GM12878 (cell line): Measurements from ENCODE around the gene EFNA3. TPM values are rescaled to one million over a fixed set of nuclear protein-coding genes. Genes with fewer than 3 reads are reported as not detected.
A peak's percentile ranks its signal among the peaks of the same experiment; 100 is the strongest.

Experiments used
- ATAC-seq: fragments of 200-7000 bp; cut with Tn5 transposase; 3 replicates; pipeline ENCODE4 v1.9.1; 2020; ENCODE audit warnings: mild to moderate bottlenecking, moderate library complexity
- BruUV-seq: library from RNA; stranded (reverse); fragments of 400-500 nt; replicated peaks from 2 replicates; lab custom pipeline; 2021; lab: Mats Ljungman, UMichigan
- CTCF ChIA-PET: fragments of 300-600 bp; sonication (Branson Sonifier 250); formaldehyde crosslinking; extraction: SDS; loops from one replicate; lab custom pipeline; 2021; ENCODE audit warnings: inconsistent platforms; lab: Yijun Ruan, JAX
- POLR2A ChIA-PET: fragments of 350-600 bp; formaldehyde crosslinking; extraction: SDS; loops from one replicate; lab custom pipeline; 2021; ENCODE audit warnings: inconsistent platforms; lab: Charles Lee
- RAD21 ChIA-PET: fragments of 300-600 bp; sonication (Branson Sonifier 250); formaldehyde crosslinking; loops from one replicate; lab custom pipeline; 2023; ENCODE audit warnings: antibody characterized with exemption; ENCODE audit not compliant: unreplicated experiment; lab: Charles Lee
- SMC1A ChIA-PET: fragments of 300-600 bp; sonication (Branson Sonifier 250); formaldehyde crosslinking; loops from one replicate; lab custom pipeline; 2023; ENCODE audit not compliant: unreplicated experiment, uncharacterized antibody; lab: Charles Lee
- DNase-seq: peaks from one replicate; pipeline ENCODE4 v3.0.0-alpha.2; 2011; ENCODE audit warnings: low read depth, low spot score
- FAIRE-seq: peaks from 3 replicates; lab custom pipeline; 2011; peaks lifted over from hg19 to GRCh38; lab: Jason Lieb, UNC
- H2AFZ ChIP-seq: 2 replicates; pipeline ENCODE4 v1.6.0; 2011; ENCODE audit warnings: low read depth, low read length, control low read depth; ENCODE audit not compliant: control insufficient read depth
- H3K27ac ChIP-seq: 2 replicates; pipeline ENCODE4 v1.5.1; 2011; ENCODE audit warnings: control low read depth; ENCODE audit not compliant: control insufficient read depth, insufficient read depth
- H3K27me3 ChIP-seq, 2 experiments: replicated peaks in 1 of 2; 2 replicates each; pipeline versions ENCODE4 v1.6.0 to v1.6.1; 2011; ENCODE audit warnings: low read length in 1 of 2; ENCODE audit not compliant: control insufficient read depth in 2 of 2, insufficient read depth in 2 of 2
- H3K36me3 ChIP-seq, 2 experiments: 2 replicates each; pipeline ENCODE4 v1.5.1; 2011; ENCODE audit warnings: low read length in 1 of 2; ENCODE audit not compliant: control insufficient read depth in 2 of 2, insufficient read depth in 2 of 2
- H3K4me1 ChIP-seq: 2 replicates; pipeline ENCODE4 v1.6.1; 2011; ENCODE audit warnings: mild to moderate bottlenecking, low read length, moderate library complexity, mixed read lengths; ENCODE audit not compliant: control insufficient read depth, insufficient read depth
- H3K4me2 ChIP-seq: 2 replicates; pipeline ENCODE4 v1.6.0; 2011; ENCODE audit warnings: control low read depth; ENCODE audit not compliant: control insufficient read depth, insufficient read depth
- H3K4me3 ChIP-seq: fragments of 200-600 bp; sonication (generic); 2 replicates; pipeline ENCODE4 v1.5.1; 2016
- H3K79me2 ChIP-seq: 2 replicates; pipeline ENCODE4 v1.6.0; 2011; ENCODE audit warnings: low read length; ENCODE audit not compliant: control insufficient read depth, insufficient read depth
- H3K9ac ChIP-seq: 2 replicates; pipeline ENCODE4 v1.8.0; 2011; ENCODE audit warnings: low read length, control low read depth, mixed read lengths; ENCODE audit not compliant: control insufficient read depth, insufficient read depth
- H3K9me3 ChIP-seq: replicated peaks from 3 replicates; pipeline ENCODE4 v1.5.1; 2011; ENCODE audit warnings: mild to moderate bottlenecking, low read length; ENCODE audit not compliant: control insufficient read depth, insufficient read depth
- H4K20me1 ChIP-seq: 2 replicates; pipeline ENCODE4 v1.6.0; 2011; ENCODE audit not compliant: control insufficient read depth, insufficient read depth
- BMI1 ChIP-seq: fragments of 450-650 bp; IDR thresholded peaks from 2 replicates; pipeline ENCODE4 v1.6.1; 2016; ENCODE audit warnings: mild to moderate bottlenecking, moderate library complexity, borderline replicate concordance
- DPF2 ChIP-seq: fragments of 450-650 bp; IDR thresholded peaks from 2 replicates; pipeline ENCODE4 v1.6.1; 2017; ENCODE audit warnings: mild to moderate bottlenecking
- MEF2B ChIP-seq: fragments of 450-650 bp; IDR thresholded peaks from 2 replicates; pipeline ENCODE4 v1.6.1; 2018; ENCODE audit warnings: mild to moderate bottlenecking, moderate library complexity; ENCODE audit not compliant: partially characterized antibody, poor library complexity, severe bottlenecking
- NKRF ChIP-seq: fragments of 450-650 bp; conservative IDR thresholded peaks from 2 replicates; pipeline ENCODE4 v1.6.1; 2017; ENCODE audit warnings: mild to moderate bottlenecking, moderate library complexity
- POU2F2 ChIP-seq: IDR thresholded peaks from 3 replicates; pipeline ENCODE4 v1.6.1; 2011; ENCODE audit warnings: low read depth, mild to moderate bottlenecking, low read length, borderline replicate concordance
- RELA ChIP-seq: fragments of 450-650 bp; IDR thresholded peaks from 2 replicates; pipeline ENCODE4 v1.8.0; 2014; ENCODE audit warnings: borderline replicate concordance; ENCODE audit not compliant: partially characterized antibody
- ZNF24 ChIP-seq: fragments of 450-650 bp; IDR thresholded peaks from 2 replicates; pipeline ENCODE4 v1.6.1; 2017; ENCODE audit warnings: antibody characterized with exemption, mild to moderate bottlenecking
- WGBS: methylation state at CpG from one replicate; pipeline ENCODE4 v1.1.6; 2016; ENCODE audit warnings: low lambda C conversion rate; ENCODE audit not compliant: insufficient replicate concordance, insufficient coverage; ENCODE audit errors: missing lambda C conversion rate; 5-methylcytosine and 5-hydroxymethylcytosine counted together
- in situ Hi-C: fragments of 300-500 bp; cut with MboI; formaldehyde crosslinking; loops from 9 replicates; pipeline ENCODE4 v1.14.3; 2018; ENCODE audit warnings: mixed read lengths
- intact Hi-C: fragments of 100-400 bp; cut with micrococcal nuclease; formaldehyde crosslinking; loops from one replicate; pipeline ENCODE4 v1.14.2; 2022; ENCODE audit not compliant: unreplicated experiment
- polyA plus RNA-seq, 11 experiments: library from polyadenylated mRNA; depleted of rRNA in 4 of 11; unstranded in 6 of 11; stranded (reverse) in 5 of 11; fragments of >200 nt; fragmentation: Nextera tagmentation in 4 of 11; fragmentation: Illumina TruSeq in 1 of 11; extraction: Ambion mirVana in 4 of 11; extraction: Trizol in 1 of 11; gene quantifications; 1 replicate in 1 of 11; 2 replicates in 10 of 11; pipeline versions ENCODE4 v1.2.1 to v1.2.3, GENCODE V29; 2011 to 2016; ENCODE audit warnings: inconsistent platforms in 2 of 11, missing spikeins in 2 of 11, low read depth in 1 of 11
- total RNA-seq, 4 experiments: library from RNA; depleted of rRNA in 3 of 4; stranded (reverse); fragments of >200 nt in 3 of 4; fragmentation: Illumina TruSeq in 1 of 4; extraction: Trizol in 1 of 4; gene quantifications; 2 replicates each; pipeline versions ENCODE4 v1.2.1 to v1.2.3, GENCODE V29; 2013 to 2021

EFNA3 gene
- total and polyA plus RNA-seq, 10 of the 15 experiments (the other 5 are each of a cell fraction or from before 2014, with no cell fraction given) = 0.08 to 5.4 (median 1.1) TPM

- intact Hi-C loops = no loop called here
- BruUV-seq = no TSS peak
- ATAC-seq = peak; percentile 6; the same call in 2 of the 3 replicates
- ChIA-PET SMC1A (interaction anchor here (0.8 to 2.4 kb wide), 4 partner anchors 8 to 108 kb away, joined by 3 to 12 read pairs (median 4); no protein-coding TSS in a partner anchor), RAD21 (interaction anchor here (0.5 to 2.7 kb wide), 15 partner anchors 8 to 1372 kb away, joined by 3 to 16 read pairs (median 4); partner anchors contain the start of genes PBXIP1 and PYGO2), CTCF (interaction anchor here (0.6 to 3.7 kb wide), 21 partner anchors 8 to 491 kb away, joined by 3 to 27 read pairs (median 4); partner anchors contain the start of genes EFNA3, PBXIP1, PMVK and PYGO2), POLR2A (interaction anchor here (0.7 to 1.7 kb wide), 5 partner anchors 34 to 111 kb away, joined by 3 to 8 read pairs (median 4); no protein-coding TSS in a partner anchor)
- Histone ChIP-seq H3K27ac (no peak overlapping the region), H2AFZ (peak overlapping the region; percentile 70), H3K79me2 (no peaks in the 10 kb centered on the region; the same call in 1 of the 2 replicates), H3K9me3 (no peaks in the 10 kb centered on the region), H3K36me3 (no peaks in the 10 kb centered on the region), H3K4me3 (peak overlapping the region; percentile 91), H3K9ac (peak overlapping the region; percentile 65), H3K4me2 (peak overlapping the region; percentile 96), H3K27me3 (no peaks in the 10 kb centered on the region), H4K20me1 (no peaks in the 10 kb centered on the region), H3K4me1 (peaks cover 13% of the 10 kb centered on the region)
- no peak for FAIRE-seq
- in situ Hi-C loops = no loop called here
- WGBS = under 1% methylated on average over 29 of the region's 31 CpGs
- TF ChIP-seq DPF2 (no peak), NKRF (no peak), POU2F2 (no peak), MEF2B (no peak), ZNF24 (no peak), BMI1 (no peak), RELA (peak; percentile 23)
- DNase-seq = no peak
Observed at GRCh38 chr1:155051342-155051776, 27.3 kb upstream of the EFNA3 start.
